HG03342 (cell line): Measurements from ENCODE around the gene SAA1.
A peak's percentile ranks its signal among the peaks of the same experiment; 100 is the strongest.

Experiments used
- ATAC-seq: cut with Tn5 transposase; IDR thresholded peaks from one replicate; pipeline ENCODE4 v1.9.1; 2021; ENCODE audit warnings: mild to moderate bottlenecking, moderate library complexity; ENCODE audit not compliant: unreplicated experiment

SAA1 gene

DNA sequence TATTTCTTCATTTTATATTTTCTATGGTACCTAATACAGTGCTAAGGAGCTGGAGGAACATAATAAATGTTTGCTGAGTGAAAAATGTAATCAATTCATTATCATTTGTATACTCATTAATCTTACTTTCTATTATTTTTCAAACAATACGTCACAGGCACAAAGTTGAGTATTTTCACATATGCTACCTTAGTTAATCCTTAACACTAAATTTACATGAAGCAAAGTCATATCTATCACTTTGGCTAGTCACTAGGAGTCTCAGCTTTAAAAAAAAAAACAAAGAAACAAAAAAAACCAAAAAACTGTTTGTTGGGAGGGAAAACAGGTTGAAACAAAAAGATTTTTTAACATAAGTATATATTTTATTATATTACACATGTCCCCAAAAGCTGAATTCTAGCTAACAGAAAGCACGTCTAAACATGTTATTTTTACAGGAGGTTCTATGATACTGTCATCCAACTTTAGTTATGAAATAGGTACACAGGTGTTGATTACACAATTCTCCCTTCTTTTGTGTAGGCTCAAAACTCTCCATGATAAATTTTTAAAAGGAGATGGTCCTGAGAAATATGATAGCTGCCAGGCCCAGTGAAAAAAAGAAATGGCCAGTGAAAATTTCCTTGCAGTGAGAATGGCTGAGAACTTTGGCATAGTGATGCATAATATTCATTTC is 41.5 kb downstream of the SAA1 start:
- no peak for ATAC-seq

DNA sequence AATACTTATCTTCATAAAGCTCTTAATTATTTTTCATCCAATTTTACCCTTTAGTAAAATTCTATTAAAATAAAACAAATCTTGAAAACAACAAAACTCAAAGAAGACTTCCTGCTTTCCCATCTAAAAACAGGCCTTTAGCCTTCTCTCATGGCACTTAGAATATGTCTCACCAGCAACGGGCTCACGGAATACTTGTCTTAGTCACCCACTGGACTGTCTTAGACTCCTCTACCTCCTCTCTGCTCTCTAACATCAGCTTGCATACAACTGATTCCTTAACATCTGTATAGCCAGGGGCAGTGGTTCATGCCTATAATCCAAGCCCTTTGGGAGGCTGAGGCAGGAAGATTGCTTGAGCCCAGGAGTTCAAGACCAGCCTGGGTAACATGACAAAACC is 42.2 kb downstream of the SAA1 start:
- ATAC-seq = no peak

DNA sequence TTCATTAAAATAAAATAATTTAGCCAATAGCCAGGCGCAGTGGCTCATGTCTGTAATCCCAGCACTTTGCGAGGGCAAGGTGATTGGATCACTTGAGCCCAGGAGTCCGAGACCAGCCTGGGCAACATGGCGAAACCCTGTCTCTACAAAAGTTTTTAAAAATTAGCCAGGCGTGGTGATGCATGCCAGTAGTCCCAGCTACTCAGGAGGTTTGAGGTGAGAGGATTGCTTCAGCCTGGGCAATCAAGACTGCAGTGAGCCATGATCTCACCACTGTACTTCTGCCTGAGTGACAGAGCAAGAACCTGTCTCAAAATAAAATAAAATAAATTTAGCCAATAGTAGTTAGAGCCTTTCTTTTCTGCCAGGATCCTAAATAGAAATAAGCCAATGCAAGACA is 43.6 kb downstream of the SAA1 start:
- no peak for ATAC-seq

DNA sequence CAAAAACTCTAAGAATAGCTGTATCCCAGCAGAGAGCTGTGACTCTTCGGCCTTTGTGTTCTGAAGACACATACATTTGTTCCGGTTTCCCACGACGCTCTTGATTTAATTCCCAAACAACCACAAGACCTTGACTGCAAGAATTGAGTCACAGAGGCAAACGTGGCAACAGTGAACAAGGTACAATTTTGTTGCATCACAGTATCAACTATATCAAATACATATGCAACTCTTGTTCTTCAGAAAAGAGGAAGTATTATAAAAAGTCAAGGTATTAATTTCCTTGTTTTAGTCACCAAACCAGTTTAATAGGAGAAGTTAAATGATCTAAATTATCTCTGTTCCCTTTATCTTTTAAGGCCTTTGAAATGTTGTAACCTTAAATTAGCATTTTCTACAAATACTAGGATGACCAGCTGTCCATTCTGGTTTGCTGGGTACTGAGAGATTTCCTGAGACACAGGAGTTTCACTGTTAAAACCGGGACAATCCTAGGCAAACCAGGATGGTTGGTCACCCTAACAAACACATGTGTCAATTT is 44.8 kb downstream of the SAA1 start:
- ATAC-seq = peak; percentile 72

DNA sequence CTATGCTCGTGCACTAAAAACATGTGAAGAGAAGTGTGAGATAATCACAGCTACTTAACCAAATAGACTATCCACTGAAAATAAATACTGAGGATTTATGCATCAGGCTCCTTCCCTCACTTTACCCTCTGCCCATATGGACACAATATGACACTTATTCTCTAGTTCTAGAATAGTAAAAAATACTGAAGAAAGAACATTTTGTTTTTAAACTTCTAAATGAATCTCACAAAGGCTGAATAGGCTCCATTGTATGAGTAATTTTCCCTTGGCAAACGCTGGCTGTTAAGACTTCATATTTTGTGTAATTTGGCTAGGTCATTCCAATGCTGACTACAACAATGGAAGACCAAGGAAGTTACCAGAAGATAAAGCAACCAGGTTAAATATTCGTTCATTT is 45.9 kb downstream of the SAA1 start:
- no peak for ATAC-seq

DNA sequence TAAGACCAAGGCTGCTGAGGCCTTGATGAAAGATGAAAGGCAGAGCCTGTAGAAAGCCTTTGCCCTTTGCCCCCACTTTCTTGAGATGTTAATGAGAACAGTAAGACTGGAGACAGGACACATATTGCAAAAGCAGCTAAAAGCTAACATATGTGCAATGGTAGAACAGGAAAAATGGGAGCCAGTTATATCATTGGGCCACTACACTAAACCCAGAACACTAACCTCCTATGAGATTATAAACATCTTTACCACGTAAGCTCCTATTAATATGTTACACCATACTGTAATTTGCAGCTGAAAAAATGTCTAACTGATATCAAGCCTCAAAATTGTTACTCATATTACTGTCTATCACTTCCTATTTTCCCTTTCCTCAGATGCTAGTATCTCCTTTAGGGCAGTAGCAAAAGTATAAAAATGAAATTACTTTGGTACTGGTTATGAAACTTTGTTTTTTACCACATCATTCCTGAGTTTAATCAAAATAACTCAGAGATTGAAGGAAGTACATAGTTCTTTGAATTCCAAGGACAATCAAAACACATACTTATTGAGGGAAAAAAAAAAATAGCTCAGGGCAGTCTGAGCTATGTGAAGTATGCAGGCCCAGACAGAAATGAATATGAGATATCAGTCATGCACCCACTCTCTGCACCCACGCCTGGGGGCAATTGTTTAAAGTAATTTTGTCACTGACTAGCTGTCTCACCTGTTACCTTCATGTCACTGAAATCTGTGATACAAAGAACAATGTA is 46.8 kb downstream of the SAA1 start:
- no peak for ATAC-seq

DNA sequence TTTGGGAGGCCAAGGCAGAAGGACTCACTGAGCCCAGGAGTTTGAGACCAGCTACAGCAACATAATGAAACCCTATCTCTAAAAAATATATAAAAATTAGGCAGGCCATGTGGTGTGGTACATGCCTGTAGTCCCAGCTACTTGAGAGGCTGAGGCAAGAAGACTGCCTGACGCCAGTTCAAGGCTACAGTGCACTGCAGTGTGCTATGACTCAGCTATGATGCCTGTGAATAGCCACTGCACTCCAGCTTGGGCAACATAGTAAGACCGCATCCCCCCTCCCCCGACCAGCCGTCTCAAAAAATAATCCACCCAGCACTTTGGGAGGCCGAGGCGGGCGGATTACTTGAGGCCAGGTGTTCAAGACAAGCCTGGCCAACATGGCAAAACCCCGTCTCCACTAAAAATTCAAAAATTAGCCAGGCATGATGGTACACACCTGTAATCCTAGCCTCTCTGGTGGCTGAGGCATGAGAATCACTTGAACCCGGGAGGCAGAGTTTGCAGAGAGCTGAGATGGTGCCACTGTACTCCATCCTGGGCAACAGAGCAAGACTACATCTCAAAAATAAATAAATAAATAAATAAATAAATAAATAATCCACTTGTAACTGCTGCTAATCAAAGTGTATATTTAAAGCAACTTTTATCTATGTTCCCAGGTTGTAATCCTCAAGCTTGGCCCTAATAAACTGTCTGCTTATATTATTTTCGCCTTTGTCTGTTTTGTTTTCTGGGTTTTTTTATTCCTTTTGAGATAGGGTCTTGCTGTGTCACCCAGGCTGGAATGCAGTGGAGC is 48.1 kb downstream of the SAA1 start:
- ATAC-seq = no peak

DNA sequence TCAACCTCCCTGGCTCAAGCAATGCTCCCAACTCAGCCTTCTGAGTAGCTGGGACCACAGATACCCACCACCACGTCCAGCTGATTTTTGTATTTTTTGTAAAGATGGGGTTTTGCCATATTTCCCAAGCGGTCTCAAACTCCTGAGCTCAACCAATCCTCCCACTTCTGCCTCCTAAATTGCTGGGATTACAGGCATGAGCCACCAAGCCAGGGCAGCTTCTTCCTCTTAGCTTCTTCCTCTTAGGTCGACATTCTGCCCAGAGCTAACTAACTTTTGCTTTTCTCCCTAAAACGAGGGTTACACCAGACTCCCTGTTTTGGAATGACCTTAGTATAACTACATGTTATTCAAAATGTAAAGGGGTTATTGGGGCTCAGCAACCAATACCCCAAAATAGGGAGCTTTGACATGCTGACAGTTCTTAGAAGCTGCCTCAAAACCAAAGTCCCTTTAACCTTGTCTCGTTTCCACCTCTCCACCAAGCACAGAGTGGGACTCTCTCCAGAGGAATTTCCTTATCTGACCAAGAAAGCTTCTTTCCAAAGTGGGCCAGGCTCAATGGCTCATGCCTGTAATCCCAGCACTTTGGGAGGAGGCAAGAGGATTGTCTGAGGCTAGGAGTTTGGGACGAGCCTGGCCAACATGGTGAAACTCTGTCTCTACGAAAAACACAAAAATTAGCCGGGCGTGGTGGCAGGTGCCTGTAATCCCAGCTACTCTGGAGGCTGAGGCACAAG is 48.9 kb downstream of the SAA1 start:
- no peak for ATAC-seq

DNA sequence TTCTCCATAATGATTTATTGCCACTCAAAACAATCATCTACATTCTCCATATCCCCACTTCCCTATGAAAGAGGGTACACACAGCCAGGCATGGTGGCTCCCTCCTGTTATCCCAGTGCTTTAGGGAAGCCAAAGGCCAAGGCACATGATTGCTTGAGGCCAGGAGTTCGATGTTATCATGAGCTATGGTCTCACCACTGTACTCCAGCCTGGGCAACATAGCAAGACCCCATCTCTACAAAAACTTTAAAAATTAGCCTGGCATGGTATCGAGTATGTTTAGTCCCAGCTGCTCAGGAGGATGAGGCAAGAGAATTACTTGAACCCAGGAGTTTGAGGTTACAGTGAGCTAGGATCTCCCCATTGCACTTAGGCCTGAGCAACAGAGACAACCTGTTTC is 49.8 kb downstream of the SAA1 start:
- ATAC-seq = no peak

DNA sequence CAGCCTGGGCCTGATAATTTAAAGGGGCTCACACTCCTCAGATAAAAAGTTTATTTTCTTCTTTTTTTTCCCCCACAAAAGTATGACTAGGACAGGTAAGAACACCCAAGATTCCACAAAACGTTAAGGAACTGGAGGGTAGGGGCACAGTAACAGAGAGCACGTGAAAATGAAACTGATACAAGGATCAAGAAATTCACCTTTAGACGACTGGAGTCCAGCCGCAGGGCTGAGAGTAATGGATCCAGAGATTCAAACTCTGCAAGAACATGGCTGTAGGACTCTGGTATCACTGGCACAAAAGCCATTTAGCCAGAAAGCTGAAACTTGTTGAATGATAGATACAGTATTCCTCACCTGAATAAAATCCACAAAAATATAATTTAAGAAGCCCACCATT is 51.5 kb downstream of the SAA1 start:
- ATAC-seq = no peak
